IPS DF 4.7 (cell line): Measurements from ENCODE around the gene ZNF524.
"Not testable (repeated sequence)": the region's sequence is repeated elsewhere in the genome, so short reads cannot be mapped to it uniquely, and the experiment has no call there.

Experiments used
- DNase-seq: peaks from one replicate; pipeline ENCODE4 v3.0.0-alpha.2; 2013; ENCODE audit warnings: low spot score; ENCODE audit errors: extremely low read depth

The ZNF524 gene

GRCh38 chr19:55581145-55581822 lies 18.8 kb upstream of the ZNF524 start:
- DNase-seq: no peak

- no peak for DNase-seq
Observed at GRCh38 chr19:55581823-55582223, 18.3 kb upstream of the ZNF524 start.

GRCh38 chr19:55582284-55582683 lies 17.8 kb upstream of the ZNF524 start:
- DNase-seq: not testable (repeated sequence)

- DNase-seq: not testable (repeated sequence)
Observed at GRCh38 chr19:55583897-55584296, 16.2 kb upstream of the ZNF524 start.

GRCh38 chr19:55584871-55585270 lies 15.2 kb upstream of the ZNF524 start:
- DNase-seq: no peak

- DNase-seq: no peak
Observed at GRCh38 chr19:55585658-55586339, 14.3 kb upstream of the ZNF524 start.

GRCh38 chr19:55586976-55587668 lies 13.0 kb upstream of the ZNF524 start:
- DNase-seq: no peak

- DNase-seq: no peak
Observed at GRCh38 chr19:55588738-55589137, 11.3 kb upstream of the ZNF524 start.

GRCh38 chr19:55590109-55590508 lies 10.0 kb upstream of the ZNF524 start:
- no peak for DNase-seq

GRCh38 chr19:55590617-55591016 lies 9.5 kb upstream of the ZNF524 start:
- DNase-seq: no peak

- no peak for DNase-seq
Observed at GRCh38 chr19:55591555-55591954, 8.5 kb upstream of the ZNF524 start.

- no peak for DNase-seq
Observed at GRCh38 chr19:55592391-55593090, 7.5 kb upstream of the ZNF524 start.

GRCh38 chr19:55593096-55593772 lies 6.9 kb upstream of the ZNF524 start:
- no peak for DNase-seq

- no peak for DNase-seq
Observed at GRCh38 chr19:55594996-55595545, 5.0 kb upstream of the ZNF524 start.

- DNase-seq: no peak
Observed at GRCh38 chr19:55596304-55596703, 3.8 kb upstream of the ZNF524 start.

- DNase-seq: no peak
Observed at GRCh38 chr19:55597501-55597921, 2.6 kb upstream of the ZNF524 start.

GRCh38 chr19:55598034-55598433 lies 2.1 kb upstream of the ZNF524 start:
- DNase-seq: no peak

- no peak for DNase-seq
Observed at GRCh38 chr19:55598719-55599467, 1.2 kb upstream of the ZNF524 start.

- DNase-seq: no peak
Observed at GRCh38 chr19:55599468-55599841, 633 bp upstream of the ZNF524 start, which contains the start of gene FIZ1. TSS of gene FIZ1 (minus strand) at chr19:55599517. CDS start at chr19:55597865, 1,652 bp downstream.

- DNase-seq: no peak
Observed at GRCh38 chr19:55600662-55601028, 557 bp downstream of the ZNF524 start.
